GM12875 (cell line): ENCODE data around the gene CACNA1D.

Experiments used
- H3K4me3 ChIP-seq: one replicate; pipeline ENCODE4 v1.5.1; 2011; ENCODE audit warnings: low read depth, low read length, control low read depth
- TF ChIP-seq, protein P1 (sequence below): IDR thresholded peaks from 2 replicates; pipeline ENCODE4 v1.5.1; 2011; ENCODE audit warnings: low read depth, mild to moderate bottlenecking, control low read depth, inconsistent platforms, low read length, moderate library complexity, borderline replicate concordance; ENCODE audit not compliant: insufficient read depth

Gene CACNA1D

GRCh38 chr3:53649816-53650215 is 155.4 kb downstream of the CACNA1D start:
- H3K4me3 ChIP-seq, result no peak overlapping the region
- TF ChIP-seq, protein P1, sequence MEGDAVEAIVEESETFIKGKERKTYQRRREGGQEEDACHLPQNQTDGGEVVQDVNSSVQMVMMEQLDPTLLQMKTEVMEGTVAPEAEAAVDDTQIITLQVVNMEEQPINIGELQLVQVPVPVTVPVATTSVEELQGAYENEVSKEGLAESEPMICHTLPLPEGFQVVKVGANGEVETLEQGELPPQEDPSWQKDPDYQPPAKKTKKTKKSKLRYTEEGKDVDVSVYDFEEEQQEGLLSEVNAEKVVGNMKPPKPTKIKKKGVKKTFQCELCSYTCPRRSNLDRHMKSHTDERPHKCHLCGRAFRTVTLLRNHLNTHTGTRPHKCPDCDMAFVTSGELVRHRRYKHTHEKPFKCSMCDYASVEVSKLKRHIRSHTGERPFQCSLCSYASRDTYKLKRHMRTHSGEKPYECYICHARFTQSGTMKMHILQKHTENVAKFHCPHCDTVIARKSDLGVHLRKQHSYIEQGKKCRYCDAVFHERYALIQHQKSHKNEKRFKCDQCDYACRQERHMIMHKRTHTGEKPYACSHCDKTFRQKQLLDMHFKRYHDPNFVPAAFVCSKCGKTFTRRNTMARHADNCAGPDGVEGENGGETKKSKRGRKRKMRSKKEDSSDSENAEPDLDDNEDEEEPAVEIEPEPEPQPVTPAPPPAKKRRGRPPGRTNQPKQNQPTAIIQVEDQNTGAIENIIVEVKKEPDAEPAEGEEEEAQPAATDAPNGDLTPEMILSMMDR, result no peak

DNA sequence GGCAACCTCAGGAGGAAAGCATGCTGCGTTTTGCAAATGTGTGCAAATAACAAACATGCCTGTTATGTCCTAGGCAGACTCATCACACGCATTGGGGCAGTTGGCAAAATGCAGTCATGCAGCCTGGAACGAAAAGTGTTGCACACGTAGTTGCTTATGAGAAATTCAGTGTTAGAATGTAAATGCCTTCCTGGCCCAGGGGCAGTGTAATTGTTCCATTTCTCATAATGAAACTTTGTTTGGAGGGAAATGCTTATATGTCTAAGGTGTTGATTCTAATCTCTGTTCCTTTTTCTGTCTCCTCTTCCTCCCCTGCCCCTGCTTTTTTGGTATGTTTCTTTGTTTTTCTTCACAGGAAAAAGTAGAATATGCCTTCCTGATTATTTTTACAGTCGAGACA is 156.0 kb downstream of the CACNA1D start:
- H3K4me3 ChIP-seq, result no peak overlapping the region
- TF ChIP-seq, protein P1, result no peak

- H3K4me3 ChIP-seq, result no peak overlapping the region
- TF ChIP-seq, protein P1, result no peak
Observed at GRCh38 chr3:53650928-53651661, 156.7 kb downstream of the CACNA1D start.

DNA sequence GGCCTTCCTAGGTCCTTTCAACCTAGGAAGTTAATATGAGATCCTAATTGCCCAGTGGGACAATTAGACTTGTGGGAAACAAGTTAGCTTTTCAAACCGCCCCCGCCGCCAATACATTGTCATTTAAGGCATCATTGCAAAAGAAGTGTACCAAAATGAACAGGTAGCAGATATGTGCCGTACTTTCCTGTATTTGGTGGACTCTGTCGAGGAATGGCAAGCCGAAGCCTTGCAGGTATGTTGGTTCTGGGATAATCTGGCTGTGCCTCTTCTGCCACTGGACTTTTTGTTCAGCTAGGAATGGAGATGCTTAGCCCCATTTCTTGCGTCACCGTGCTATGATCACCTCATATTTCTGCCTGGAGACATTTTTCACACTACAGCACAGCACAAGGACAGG is 157.5 kb downstream of the CACNA1D start:
- TF ChIP-seq, protein P1, result no peak

DNA sequence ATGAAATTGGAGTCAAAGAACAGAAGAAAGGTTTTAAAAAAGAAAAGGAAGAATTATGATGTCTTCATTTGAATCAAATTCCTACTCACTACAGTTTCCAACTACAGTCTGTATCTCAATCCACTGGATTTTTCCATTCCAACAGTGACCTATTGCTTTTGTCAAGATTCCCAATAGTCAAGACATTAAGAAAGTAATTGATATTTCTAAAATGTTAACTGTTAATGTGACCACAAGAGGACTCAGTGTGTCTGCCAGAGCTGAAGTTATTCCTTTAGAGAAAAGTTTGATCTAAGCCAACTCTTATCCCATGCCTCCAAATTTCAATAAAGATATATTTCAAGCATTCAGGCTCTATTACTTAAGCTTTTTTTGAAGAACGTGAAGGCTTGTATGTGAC is 163.2 kb downstream of the CACNA1D start:
- TF ChIP-seq, protein P1, result no peak

More for the DNA sequence above, 157.5 kb downstream of the CACNA1D start:
- H3K4me3 ChIP-seq, result no peak overlapping the region

GRCh38 chr3:53658613-53659193 is 164.3 kb downstream of the CACNA1D start:
- TF ChIP-seq, protein P1, result no peak

More for the DNA sequence above, 163.2 kb downstream of the CACNA1D start:
- no peak overlapping the region for H3K4me3 ChIP-seq

DNA sequence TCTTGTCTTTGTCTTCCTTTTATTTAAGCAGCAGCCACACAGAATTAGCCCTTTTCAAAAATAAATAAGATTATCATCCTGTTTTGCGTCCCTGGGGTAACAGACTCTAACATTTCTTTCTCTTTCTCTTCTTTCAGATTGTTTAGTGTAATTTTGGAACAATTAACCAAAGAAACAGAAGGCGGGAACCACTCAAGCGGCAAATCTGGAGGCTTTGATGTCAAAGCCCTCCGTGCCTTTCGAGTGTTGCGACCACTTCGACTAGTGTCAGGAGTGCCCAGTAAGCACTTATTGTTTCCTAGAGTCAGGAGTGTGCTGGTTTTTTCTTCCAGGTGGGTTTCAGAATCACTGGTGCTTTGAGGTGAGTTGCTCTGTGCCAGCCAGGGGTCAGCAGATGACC is 165.6 kb downstream of the CACNA1D start:
- H3K4me3 ChIP-seq, result no peak overlapping the region
- TF ChIP-seq, protein P1, result no peak

More at GRCh38 chr3:53658613-53659193, 164.3 kb downstream of the CACNA1D start:
- no peak overlapping the region for H3K4me3 ChIP-seq
